Right cardiac atrium (tissue), 5 donors: ENCODE results near the gene ARF3. TPM values are rescaled to one million over a fixed set of nuclear protein-coding genes. Genes with fewer than 3 reads are reported as not detected.
A peak's percentile ranks its signal among the peaks of the same experiment; 100 is the strongest.

Source experiments
- ATAC-seq, 2 donors: fragments of 200-7000 bp; cut with Tn5 transposase; one replicate each; pipeline versions ENCODE4 v1.8.0 to v1.9.1; 2020; ENCODE audit warnings: moderate library complexity in 2 of 2, mild to moderate bottlenecking in 1 of 2
- DNase-seq, 3 donors: peaks; one replicate each; pipeline ENCODE4 v3.0.0-alpha.2; 2020
- H3K27ac ChIP-seq: one replicate; pipeline ENCODE4 v1.5.1; 2013; ENCODE audit warnings: mild to moderate bottlenecking, low read length, control low read depth, moderate library complexity
- H3K27me3 ChIP-seq: one replicate; pipeline ENCODE4 v1.6.1; 2013; ENCODE audit not compliant: control insufficient read depth, insufficient read depth
- H3K4me1 ChIP-seq: one replicate; pipeline ENCODE4 v1.6.1; 2013; ENCODE audit warnings: low read length; ENCODE audit not compliant: control insufficient read depth, insufficient read depth
- H3K4me3 ChIP-seq: one replicate; pipeline ENCODE4 v1.5.1; 2013; ENCODE audit warnings: low read length, control low read depth
- H3K9me3 ChIP-seq: one replicate; pipeline ENCODE4 v1.6.1; 2013; ENCODE audit warnings: low read length; ENCODE audit not compliant: control insufficient read depth
- WGBS: extraction: QIAGEN DNeasy Blood & Tissue Kit; methylation state at CpG from one replicate; pipeline ENCODE4 v1.1.7; 2013; 5-methylcytosine and 5-hydroxymethylcytosine counted together
- intact Hi-C, 4 donors: fragments of 100-400 bp; cut with DNase I; formaldehyde crosslinking; loops; one replicate each; pipeline versions ENCODE4 v1.11.0 to v1.14.0; 2022 to 2023
- polyA plus RNA-seq: library from polyadenylated mRNA; stranded (reverse); fragments of 200-250 nt; gene quantifications from one replicate; pipeline ENCODE4 v1.2.3, GENCODE V29; 2013
- total RNA-seq, 4 donors: library from RNA; stranded (reverse); fragmentation: NEBNext Ultra II Directional; extraction: Animal tissue kit (Norgen Biotek cat#: 25700); gene quantifications; one replicate each; pipeline ENCODE4 v1.2.1, GENCODE V29; 2021
- donor health status: healthy with polysubstance abuse.
- donor health status: DM: no; HTN: yes; CAD: no.
- donor health status: DM: no; HTN: no; CAD: no.
- donor health status: DM: no; HTN: yes; CAD: no; lungs with severe emphysema.
- donor health status: DM: yes; HTN: yes; CAD: no.

Gene ARF3
- total and polyA plus RNA-seq, 5 donors: 65.0 to 94.8 (median 76.8) TPM

DNA sequence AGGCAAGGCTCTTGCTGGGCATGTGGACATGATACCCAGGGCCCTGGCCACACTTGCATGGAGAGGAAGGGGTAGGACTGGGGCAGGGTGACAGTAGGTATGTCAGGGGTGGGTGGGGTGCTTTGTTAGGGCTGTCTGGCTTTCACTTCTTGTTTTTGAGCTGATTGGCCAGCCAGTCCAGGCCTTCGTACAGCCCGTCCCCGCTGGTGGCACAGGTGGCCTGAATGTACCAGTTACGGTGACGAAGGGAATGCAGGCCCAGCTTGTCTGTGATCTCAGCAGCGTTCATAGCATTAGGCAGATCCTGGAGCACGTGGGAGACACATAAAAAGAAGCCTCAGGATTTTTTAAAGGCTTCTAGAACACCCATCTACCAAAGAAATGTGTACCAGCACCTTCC is 18.5 kb downstream of the ARF3 start:
- H3K4me3 ChIP-seq: no peak overlapping the region
- no peaks in the 10 kb centered on the region for H3K27me3 ChIP-seq
- WGBS: 81% methylated on average over 7 of the region's 7 CpGs
- intact Hi-C loops: loop anchor here in 1 of 4 donors (5.0 kb wide), 1 partner anchor 87 kb away; the partner anchor contains the start of gene DDX23
- no peaks in the 10 kb centered on the region for H3K9me3 ChIP-seq
- no peak for ATAC-seq
- no peaks in the 10 kb centered on the region for H3K4me1 ChIP-seq
- no peak for DNase-seq
- no peak overlapping the region for H3K27ac ChIP-seq

DNA sequence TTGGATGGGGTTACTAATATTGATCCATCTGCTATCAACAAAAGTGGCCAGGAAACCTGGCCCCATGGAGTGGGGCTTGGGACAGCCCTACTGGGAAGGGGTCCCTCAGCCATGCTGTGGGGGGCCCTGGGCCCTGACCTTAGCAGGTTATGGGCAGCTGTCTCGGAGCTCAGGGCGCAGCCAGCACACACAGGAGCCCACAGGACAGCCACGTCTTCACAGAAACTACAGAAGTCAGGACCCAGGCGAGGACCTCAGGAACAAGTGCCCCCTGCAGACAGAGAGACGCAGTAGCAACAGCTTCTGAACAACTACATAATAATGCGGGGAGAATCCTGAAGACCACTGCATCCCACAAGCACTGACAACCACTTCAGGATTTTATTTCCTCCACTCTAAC is 20.1 kb downstream of the ARF3 start:
- Histone ChIP-seq H3K9me3 (no peaks in the 10 kb centered on the region), H3K4me3 (no peak overlapping the region), H3K27me3 (no peaks in the 10 kb centered on the region), H3K27ac (no peak overlapping the region), H3K4me1 (no peaks in the 10 kb centered on the region)
- 84% methylated on average over 6 of the region's 6 CpGs for WGBS
- no peak for ATAC-seq
- intact Hi-C loops: loop anchor here in 2 of 4 donors (2.0 to 5.0 kb wide), 2 partner anchors 84 to 85 kb away; partner anchors contain the start of gene DDX23 (in 2 of the 2)
- no peak for DNase-seq

DNA sequence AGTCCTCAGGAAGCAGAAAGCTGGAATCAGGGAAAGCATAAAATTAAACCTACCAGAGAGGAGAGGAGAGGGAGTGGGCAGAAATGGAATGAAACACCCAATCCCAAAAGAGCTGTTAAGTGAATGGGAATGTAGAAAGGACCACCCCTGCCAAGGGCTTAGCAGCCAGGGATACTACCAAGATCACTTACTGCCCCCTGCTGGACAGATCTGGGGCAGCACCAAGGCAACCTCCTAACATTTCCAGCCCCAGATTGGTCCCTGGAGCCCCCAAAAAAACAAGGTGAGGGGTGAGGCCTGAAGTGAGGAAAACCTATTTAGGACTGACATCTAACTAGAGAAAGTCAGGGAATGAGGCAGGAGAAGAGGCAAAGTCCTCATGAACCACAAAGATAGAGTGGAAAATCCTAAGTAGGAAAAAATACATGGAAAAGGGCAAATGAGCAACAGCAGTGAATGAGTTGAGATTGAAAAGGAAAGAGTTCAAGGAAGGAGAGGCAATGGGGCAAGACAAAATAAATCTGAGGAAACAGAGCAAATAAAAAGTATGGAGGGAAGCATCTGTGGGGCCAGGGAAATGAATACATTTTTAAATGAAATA is 20.8 kb downstream of the ARF3 start:
- intact Hi-C loops: loop anchor here in 2 of 4 donors (2.0 to 5.0 kb wide), 2 partner anchors 84 kb away; partner anchors contain the start of gene DDX23 (in 2 of the 2)

DNA sequence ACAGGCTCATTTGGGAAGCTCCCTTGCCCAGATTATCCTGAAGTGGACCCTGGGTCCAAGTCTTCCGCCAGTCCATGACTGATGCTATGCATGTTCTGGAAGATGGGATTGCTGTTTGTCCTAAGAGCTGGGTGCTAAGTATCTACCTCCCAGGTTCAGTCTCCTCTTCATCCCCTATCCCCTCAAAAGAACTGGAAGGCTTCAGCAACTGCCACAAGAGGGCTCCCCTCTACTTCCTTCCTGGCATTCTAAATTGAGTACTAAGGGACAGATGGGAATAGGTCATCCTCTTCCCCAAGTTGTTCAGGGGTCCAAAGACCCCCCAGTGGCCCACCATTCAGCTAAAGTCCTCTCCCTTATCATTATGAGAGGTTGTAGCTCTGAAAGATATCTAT is 23.0 kb downstream of the ARF3 start:
- no peak for DNase-seq
- H3K27ac ChIP-seq: no peak overlapping the region

More for the DNA sequence above, 20.8 kb downstream of the ARF3 start:
- Histone ChIP-seq H3K27ac (no peak overlapping the region), H3K4me3 (no peak overlapping the region), H3K9me3 (no peaks in the 10 kb centered on the region), H3K4me1 (no peaks in the 10 kb centered on the region), H3K27me3 (no peaks in the 10 kb centered on the region)
- ATAC-seq: peak; percentile 45 to 78
- peak; percentile 77 to 91 (median 83) for DNase-seq

DNA sequence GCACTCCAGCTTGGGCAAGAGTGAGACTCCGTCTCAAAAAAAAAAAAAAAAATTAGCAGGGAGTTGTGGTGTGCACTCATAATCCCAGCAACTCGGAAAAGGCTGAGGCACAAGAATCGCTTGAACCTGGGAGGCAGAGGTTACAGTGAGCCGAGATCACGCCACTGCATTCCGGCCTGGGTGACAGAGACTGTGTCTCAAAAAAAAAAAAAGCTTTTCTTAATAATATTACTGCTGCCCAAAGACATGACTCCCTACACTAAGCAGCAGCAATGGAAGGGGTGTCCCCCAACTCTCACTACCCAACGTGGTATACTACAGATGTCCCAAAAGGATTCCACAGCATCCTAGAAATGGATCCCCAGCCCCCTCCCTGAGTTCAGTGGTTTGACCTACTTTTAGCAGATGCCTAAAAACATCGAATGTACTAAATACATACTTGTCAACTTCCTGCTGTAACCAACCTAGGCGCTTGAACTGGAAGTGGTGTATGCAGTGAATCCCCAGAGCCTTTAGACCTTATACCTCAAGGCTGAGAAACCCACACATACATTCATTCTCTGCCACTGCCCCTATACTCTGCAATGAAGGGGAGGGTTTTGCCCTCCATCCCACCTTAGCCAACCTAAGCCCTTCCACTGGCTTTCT is 23.5 kb downstream of the ARF3 start:
- H3K9me3 ChIP-seq: no peaks in the 10 kb centered on the region
- intact Hi-C loops: no loop called here
- no peaks in the 10 kb centered on the region for H3K4me1 ChIP-seq
- no peaks in the 10 kb centered on the region for H3K27me3 ChIP-seq
- no peak overlapping the region for H3K4me3 ChIP-seq
- no peak overlapping the region for H3K27ac ChIP-seq
- no peak for ATAC-seq
- WGBS: 88% methylated on average over 9 of the region's 9 CpGs
- DNase-seq: no peak

More for the DNA sequence above, 23.0 kb downstream of the ARF3 start:
- Histone ChIP-seq H3K4me1 (no peaks in the 10 kb centered on the region), H3K4me3 (no peak overlapping the region), H3K9me3 (no peaks in the 10 kb centered on the region), H3K27me3 (no peaks in the 10 kb centered on the region)
- 96% methylated on average over 1 of the region's 1 CpG for WGBS
- intact Hi-C loops: no loop called here
- no peak for ATAC-seq

DNA sequence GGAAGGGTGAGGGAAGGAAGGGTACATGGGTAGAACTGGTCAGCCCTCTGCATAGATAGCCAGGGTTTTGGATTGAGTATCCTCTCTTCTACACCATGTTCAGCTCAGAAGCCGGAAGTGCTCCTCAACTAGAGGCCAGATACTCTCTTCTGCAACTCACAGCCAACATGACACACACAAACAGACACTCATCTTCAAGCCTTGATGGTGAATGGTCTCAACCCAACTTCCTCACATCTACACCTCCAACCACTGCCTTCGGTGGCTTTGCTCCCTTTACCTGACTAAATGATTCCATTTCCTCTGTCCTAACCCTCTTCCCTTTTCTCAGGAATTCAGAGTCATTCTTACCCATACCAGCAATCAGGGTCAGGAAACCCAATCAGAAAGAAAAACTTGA is 24.4 kb downstream of the ARF3 start:
- Histone ChIP-seq H3K27ac (no peak overlapping the region), H3K4me3 (no peak overlapping the region), H3K4me1 (no peaks in the 10 kb centered on the region), H3K9me3 (no peaks in the 10 kb centered on the region), H3K27me3 (no peaks in the 10 kb centered on the region)
- no peak for DNase-seq
- intact Hi-C loops: no loop called here
- 81% methylated on average over 2 of the region's 2 CpGs for WGBS
- ATAC-seq: no peak

DNA sequence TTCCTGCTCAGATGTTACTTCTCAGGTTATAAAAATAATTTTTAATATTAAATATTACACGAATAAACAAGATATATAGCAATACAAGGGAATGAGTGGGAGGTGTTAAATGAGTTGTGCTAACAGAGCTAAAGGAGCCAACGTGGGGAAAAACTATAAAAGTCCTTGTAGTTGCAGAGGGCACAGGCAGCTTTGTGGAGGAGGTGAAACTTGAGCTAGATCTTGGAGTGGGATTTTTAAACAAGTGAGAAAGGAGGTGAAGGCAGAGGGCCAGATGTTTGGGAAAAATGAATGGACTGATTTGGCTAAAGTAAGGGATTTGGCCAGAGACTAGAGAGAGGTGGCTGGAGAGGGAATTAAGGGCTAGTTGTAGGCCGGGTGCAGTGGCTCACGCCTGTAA is 26.8 kb downstream of the ARF3 start:
- Histone ChIP-seq H3K4me1 (no peaks in the 10 kb centered on the region), H3K27ac (no peak overlapping the region), H3K9me3 (no peaks in the 10 kb centered on the region), H3K27me3 (no peaks in the 10 kb centered on the region), H3K4me3 (no peak overlapping the region)
- WGBS: 86% methylated on average over 4 of the region's 4 CpGs
- intact Hi-C loops: no loop called here
- DNase-seq (no peak), ATAC-seq (no peak)

DNA sequence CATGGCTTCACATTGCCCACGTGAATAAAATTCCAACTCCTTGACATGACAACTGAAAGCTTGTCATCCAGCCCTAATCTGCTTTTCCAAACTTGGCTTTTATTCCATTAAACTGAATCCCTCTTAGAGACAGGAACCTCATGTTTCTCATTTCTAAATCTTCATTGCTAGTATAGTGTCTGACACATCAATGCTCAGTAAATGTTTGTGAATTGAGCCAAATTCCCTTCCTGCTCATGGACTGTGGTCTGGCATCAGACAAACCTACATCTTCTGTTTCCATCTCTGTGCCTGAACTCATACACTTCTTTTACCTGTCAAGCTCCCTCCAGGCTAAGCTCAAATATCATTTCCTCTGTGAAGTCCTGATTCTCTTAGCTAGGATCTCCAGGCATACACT is 27.7 kb downstream of the ARF3 start:
- no peak overlapping the region for H3K4me3 ChIP-seq
- H3K27ac ChIP-seq: no peak overlapping the region
- no peak for DNase-seq
- no peaks in the 10 kb centered on the region for H3K9me3 ChIP-seq
- H3K4me1 ChIP-seq: no peaks in the 10 kb centered on the region
- ATAC-seq: no peak
- intact Hi-C loops: no loop called here
- H3K27me3 ChIP-seq: no peaks in the 10 kb centered on the region
- 87% methylated on average over 1 of the region's 1 CpG for whole genome bisulfite sequencing

DNA sequence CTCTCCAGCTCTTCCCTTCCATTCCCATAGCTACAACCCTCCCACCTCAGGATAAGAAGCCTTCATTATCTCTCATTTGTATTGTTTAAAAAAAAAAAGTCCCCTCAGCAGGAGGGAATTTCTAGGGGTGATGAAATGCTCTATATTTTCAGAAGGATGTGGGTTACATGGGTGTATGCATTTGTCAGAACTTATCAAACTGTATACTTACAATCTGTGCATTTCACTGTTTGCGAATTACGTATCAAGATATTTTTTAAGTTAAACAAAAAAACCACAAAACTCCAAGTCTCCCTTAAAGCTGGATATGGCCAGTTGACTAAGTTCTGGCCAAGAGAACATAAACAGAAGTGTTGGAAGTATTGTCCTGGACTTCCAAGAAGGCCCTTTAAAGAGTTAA is 30.0 kb downstream of the ARF3 start:
- ATAC-seq (no peak), DNase-seq (no peak)
- WGBS: 92% methylated on average over 2 of the region's 2 CpGs
- intact Hi-C loops: no loop called here
- Histone ChIP-seq H3K27me3 (no peaks in the 10 kb centered on the region), H3K9me3 (no peaks in the 10 kb centered on the region), H3K4me1 (no peaks in the 10 kb centered on the region), H3K27ac (no peak overlapping the region), H3K4me3 (no peak overlapping the region)

DNA sequence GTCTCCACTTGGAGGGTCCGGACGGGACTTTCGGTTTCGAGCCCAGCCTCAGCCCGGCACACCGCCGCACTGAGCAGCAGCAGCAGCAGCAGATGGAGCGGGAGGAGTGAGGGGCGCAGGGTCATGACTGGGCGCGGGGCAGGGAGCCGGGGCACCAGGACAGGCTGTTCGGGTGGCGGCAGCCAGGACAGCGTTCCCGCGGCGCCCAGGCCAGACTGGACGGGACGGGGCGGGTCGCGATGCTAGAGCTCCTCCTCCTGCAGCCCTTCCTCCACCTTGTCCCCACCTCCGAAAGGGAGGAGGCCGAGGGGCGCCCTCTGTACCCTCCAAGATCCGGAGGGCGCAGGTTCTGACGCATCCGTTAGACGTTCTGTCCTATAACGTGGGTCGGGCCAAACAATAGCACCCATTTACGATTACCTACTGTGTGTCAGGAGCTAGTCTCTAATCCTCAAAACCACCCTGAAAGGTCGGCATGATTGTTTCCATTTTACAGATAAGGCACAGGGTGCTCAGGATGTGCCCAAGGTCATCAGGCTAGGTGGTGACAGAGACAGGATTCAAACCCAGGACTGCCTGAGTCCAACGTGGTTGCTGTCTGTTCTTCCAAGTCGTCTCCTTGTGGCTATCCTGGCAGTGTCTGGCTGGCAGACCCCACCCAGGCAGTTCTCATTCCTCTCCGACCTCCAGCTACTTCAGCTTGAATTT is 31.8 kb downstream of the ARF3 start, which contains the start of gene FKBP11:
Gene FKBP11 (minus strand): TSS at position 189 of the 708 bp plus-strand sequence. CDS start 64 bp downstream, at position 125.
- H3K4me1 ChIP-seq: no peaks in the 10 kb centered on the region
- DNase-seq (peak; percentile 80 to 90 (median 86)), ATAC-seq (peak; percentile 95 to 96)
- H3K27me3 ChIP-seq: no peaks in the 10 kb centered on the region
- 4% methylated on average over 38 of the region's 38 CpGs for WGBS
- intact Hi-C loops: no loop called here
- H3K4me3 ChIP-seq: peak within 1 kb of the TSS; percentile 56
- H3K27ac ChIP-seq: no peak within 1 kb of the TSS
- H3K9me3 ChIP-seq: no peaks in the 10 kb centered on the region
